Suprapubic skin (tissue), 4 donors: Measurements from ENCODE around the gene ZNF837. TPM values are rescaled to one million over a fixed set of nuclear protein-coding genes. Genes with fewer than 3 reads are reported as not detected.
"Not testable (repeated sequence)": the region's sequence is repeated elsewhere in the genome, so short reads cannot be mapped to it uniquely, and the experiment has no call there.

Experiments
- DNase-seq, 2 donors: peaks; one replicate each; pipeline ENCODE4 v3.0.0-alpha.2; 2019; ENCODE audit warnings: low spot score in 2 of 2
- H3K27ac ChIP-seq: fragments of 200-600 bp; sonication (generic); one replicate; pipeline ENCODE4 v1.5.1; 2019
- H3K27me3 ChIP-seq: fragments of 200-600 bp; sonication (generic); one replicate; pipeline ENCODE4 v1.5.1; 2019
- H3K36me3 ChIP-seq: fragments of 200-600 bp; sonication (generic); one replicate; pipeline ENCODE4 v1.5.1; 2019
- H3K4me1 ChIP-seq: fragments of 200-600 bp; sonication (generic); one replicate; pipeline ENCODE4 v1.5.1; 2019
- H3K4me3 ChIP-seq: fragments of 200-600 bp; sonication (generic); one replicate; pipeline ENCODE4 v1.5.1; 2019; ENCODE audit warnings: mild to moderate bottlenecking
- H3K9me3 ChIP-seq: fragments of 200-600 bp; sonication (generic); one replicate; pipeline ENCODE4 v1.5.1; 2019
- CTCF ChIP-seq, 2 donors: fragments of 200-600 bp in 1 of 2; fragments of 450-650 bp in 1 of 2; sonication (generic) in 1 of 2; IDR thresholded peaks; one replicate each; pipeline ENCODE4 v1.5.1; 2016 to 2019; ENCODE audit warnings: antibody characterized with exemption in 2 of 2, mild to moderate bottlenecking in 1 of 2, moderate library complexity in 1 of 2
- EP300 ChIP-seq: sonication (generic); formaldehyde crosslinking; IDR thresholded peaks from one replicate; pipeline ENCODE4 v1.6.1; 2017; ENCODE audit warnings: antibody characterized with exemption
- POLR2A ChIP-seq, 2 donors: fragments of 450-650 bp; IDR thresholded peaks; one replicate each; pipeline ENCODE4 v1.6.1; 2017; ENCODE audit warnings: antibody characterized with exemption in 2 of 2, mild to moderate bottlenecking in 2 of 2, moderate library complexity in 2 of 2
- POLR2AphosphoS5 ChIP-seq, 3 donors: sonication (generic); formaldehyde crosslinking; IDR thresholded peaks; one replicate each; pipeline ENCODE4 v1.6.1; 2017; ENCODE audit warnings: antibody characterized with exemption in 3 of 3
- WGBS: methylation state at CpG from one replicate; pipeline ENCODE4 v1.1.5; 2018; 5-methylcytosine and 5-hydroxymethylcytosine counted together
- total RNA-seq, 4 donors: library from RNA; depleted of rRNA; stranded (reverse); fragments of >200 nt; gene quantifications; one replicate each; pipeline ENCODE4 v1.1.0, GENCODE V29; 2016

The ZNF837 gene
- total RNA-seq, 4 donors from 2014 or later: 2.6 to 6.2 (median 4.3) TPM

GRCh38 chr19:58351990-58352755 is 28.7 kb downstream of the ZNF837 start:
- 94% methylated on average over 12 of the region's 23 CpGs for WGBS

GRCh38 chr19:58351558-58351878 is 29.3 kb downstream of the ZNF837 start:
- peaks cover 24% of the 10 kb centered on the region for H3K4me1 ChIP-seq
- no peak overlapping the region for H3K27ac ChIP-seq
- H3K36me3 ChIP-seq: no peaks in the 10 kb centered on the region
- no peak for DNase-seq
- peaks cover 52% of the 10 kb centered on the region for H3K27me3 ChIP-seq
- TF ChIP-seq EP300: no peak
- TF ChIP-seq CTCF (IDR thresholded peaks at IDR 0.05): no peak
- no peak for TF ChIP-seq POLR2AphosphoS5 (IDR thresholded peaks at IDR 0.05)
- TF ChIP-seq POLR2A (IDR thresholded peaks at IDR 0.05): no peak
- WGBS: 85% methylated on average over 4 of the region's 9 CpGs
- no peak overlapping the region for H3K4me3 ChIP-seq
- H3K9me3 ChIP-seq: no peaks in the 10 kb centered on the region

More at GRCh38 chr19:58351990-58352755, 28.7 kb downstream of the ZNF837 start:
- Histone ChIP-seq H3K27me3 (peaks cover 56% of the 10 kb centered on the region), H3K4me3 (no peak overlapping the region), H3K9me3 (no peaks in the 10 kb centered on the region), H3K27ac (no peak overlapping the region), H3K36me3 (no peaks in the 10 kb centered on the region), H3K4me1 (peaks cover 29% of the 10 kb centered on the region)
- TF ChIP-seq CTCF (IDR thresholded peaks at IDR 0.05) (no peak), POLR2AphosphoS5 (IDR thresholded peaks at IDR 0.05) (no peak), POLR2A (IDR thresholded peaks at IDR 0.05) (no peak), EP300 (no peak)
- no peak for DNase-seq

GRCh38 chr19:58350871-58351557 is 29.8 kb downstream of the ZNF837 start:
- 84% methylated on average over 25 of the region's 34 CpGs for WGBS
- Histone ChIP-seq H3K27me3 (peaks cover 49% of the 10 kb centered on the region), H3K36me3 (no peaks in the 10 kb centered on the region), H3K27ac (no peak overlapping the region), H3K4me1 (peaks cover 21% of the 10 kb centered on the region), H3K9me3 (no peaks in the 10 kb centered on the region), H3K4me3 (no peak overlapping the region)
- DNase-seq: no peak
- TF ChIP-seq EP300 (no peak), POLR2A (IDR thresholded peaks at IDR 0.05) (no peak), POLR2AphosphoS5 (IDR thresholded peaks at IDR 0.05) (no peak), CTCF (IDR thresholded peaks at IDR 0.05) (no peak)

GRCh38 chr19:58350001-58350861 is 30.6 kb downstream of the ZNF837 start:
- Histone ChIP-seq H3K27ac (no peak overlapping the region), H3K4me3 (peak overlapping the region; percentile 28), H3K36me3 (no peaks in the 10 kb centered on the region), H3K9me3 (no peaks in the 10 kb centered on the region), H3K27me3 (peaks cover 45% of the 10 kb centered on the region), H3K4me1 (peaks cover 21% of the 10 kb centered on the region)
- 60% methylated on average over 32 of the region's 84 CpGs for WGBS
- no peak for DNase-seq
- TF ChIP-seq POLR2A (IDR thresholded peaks at IDR 0.05): no peak
- no peak for TF ChIP-seq EP300
- no peak for TF ChIP-seq CTCF (IDR thresholded peaks at IDR 0.05)
- no peak for TF ChIP-seq POLR2AphosphoS5 (IDR thresholded peaks at IDR 0.05)

GRCh38 chr19:58349590-58349989 is 31.2 kb downstream of the ZNF837 start:
- DNase-seq: no peak
- no peak for TF ChIP-seq POLR2AphosphoS5 (IDR thresholded peaks at IDR 0.05)
- TF ChIP-seq EP300: no peak
- Histone ChIP-seq H3K27ac (no peak overlapping the region), H3K4me3 (no peak overlapping the region), H3K27me3 (peaks cover 43% of the 10 kb centered on the region), H3K36me3 (no peaks in the 10 kb centered on the region), H3K4me1 (peaks cover 21% of the 10 kb centered on the region), H3K9me3 (no peaks in the 10 kb centered on the region)
- WGBS: 80% methylated on average over 8 of the region's 8 CpGs

- Histone ChIP-seq H3K27me3 (peaks cover 38% of the 10 kb centered on the region), H3K4me1 (peaks cover 21% of the 10 kb centered on the region), H3K4me3 (peak overlapping the region; percentile 50), H3K27ac (peak overlapping the region; percentile 10)
- WGBS: 11% methylated on average over 12 of the region's 12 CpGs
- H3K36me3 ChIP-seq, H3K9me3 ChIP-seq, DNase-seq: not testable (repeated sequence)
Measured at GRCh38 chr19:58348080-58348479, 32.8 kb downstream of the ZNF837 start.
